Chondrocyte (in vitro differentiated cells): ENCODE measurements around the gene OR5K3. TPM values are rescaled to one million over a fixed set of nuclear protein-coding genes. Genes with fewer than 3 reads are reported as not detected.
"Not testable (repeated sequence)": the region's sequence is repeated elsewhere in the genome, so short reads cannot be mapped to it uniquely, and the experiment has no call there.

Experiments used
- DNase-seq: peaks from one replicate; pipeline ENCODE4 v3.0.0; 2021; ENCODE audit warnings: mixed read lengths, low spot score
- H3K27ac Mint-ChIP-seq: one replicate; pipeline ENCODE4 v1.8.0; 2021; ENCODE audit warnings: mild to moderate bottlenecking, moderate library complexity, mixed read lengths; ENCODE audit not compliant: unreplicated experiment
- H3K27me3 Mint-ChIP-seq: 2 replicates; pipeline ENCODE4 v1.8.0; 2021; ENCODE audit warnings: low read depth, mixed read lengths
- H3K36me3 Mint-ChIP-seq: 2 replicates; pipeline ENCODE4 v1.8.0; 2021; ENCODE audit warnings: low read depth, mixed read lengths
- H3K4me1 Mint-ChIP-seq: 2 replicates; pipeline ENCODE4 v1.8.0; 2021; ENCODE audit warnings: low read depth, mild to moderate bottlenecking, mixed read lengths
- H3K4me3 Mint-ChIP-seq: one replicate; pipeline ENCODE4 v1.8.0; 2021; ENCODE audit warnings: mild to moderate bottlenecking, moderate library complexity, mixed read lengths; ENCODE audit not compliant: unreplicated experiment
- H3K9me3 Mint-ChIP-seq: 2 replicates; pipeline ENCODE4 v1.8.0; 2021; ENCODE audit warnings: low read depth, mixed read lengths
- total RNA-seq: library from RNA; stranded (reverse); gene quantifications from 3 replicates; pipeline ENCODE4 v1.2.1, GENCODE V29; 2021
- TF ChIP-seq, protein P1 (sequence below): fragments of 200-600 bp; sonication (generic); IDR thresholded peaks from 2 replicates; pipeline ENCODE4 v1.5.0; 2021; ENCODE audit warnings: antibody characterized with exemption, mild to moderate bottlenecking, moderate library complexity

OR5K3 gene
- total RNA-seq, 1 donor from 2014 or later: not detected

- no peak overlapping the region for H3K4me3 Mint-ChIP-seq
- TF ChIP-seq, protein P1, sequence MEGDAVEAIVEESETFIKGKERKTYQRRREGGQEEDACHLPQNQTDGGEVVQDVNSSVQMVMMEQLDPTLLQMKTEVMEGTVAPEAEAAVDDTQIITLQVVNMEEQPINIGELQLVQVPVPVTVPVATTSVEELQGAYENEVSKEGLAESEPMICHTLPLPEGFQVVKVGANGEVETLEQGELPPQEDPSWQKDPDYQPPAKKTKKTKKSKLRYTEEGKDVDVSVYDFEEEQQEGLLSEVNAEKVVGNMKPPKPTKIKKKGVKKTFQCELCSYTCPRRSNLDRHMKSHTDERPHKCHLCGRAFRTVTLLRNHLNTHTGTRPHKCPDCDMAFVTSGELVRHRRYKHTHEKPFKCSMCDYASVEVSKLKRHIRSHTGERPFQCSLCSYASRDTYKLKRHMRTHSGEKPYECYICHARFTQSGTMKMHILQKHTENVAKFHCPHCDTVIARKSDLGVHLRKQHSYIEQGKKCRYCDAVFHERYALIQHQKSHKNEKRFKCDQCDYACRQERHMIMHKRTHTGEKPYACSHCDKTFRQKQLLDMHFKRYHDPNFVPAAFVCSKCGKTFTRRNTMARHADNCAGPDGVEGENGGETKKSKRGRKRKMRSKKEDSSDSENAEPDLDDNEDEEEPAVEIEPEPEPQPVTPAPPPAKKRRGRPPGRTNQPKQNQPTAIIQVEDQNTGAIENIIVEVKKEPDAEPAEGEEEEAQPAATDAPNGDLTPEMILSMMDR: no peak
- H3K27me3 Mint-ChIP-seq: peaks cover 6% of the 10 kb centered on the region
- no peak overlapping the region for H3K27ac Mint-ChIP-seq
- DNase-seq: no peak
- H3K36me3 Mint-ChIP-seq: peaks cover 2% of the 10 kb centered on the region
- H3K9me3 Mint-ChIP-seq: peaks cover 18% of the 10 kb centered on the region
- no peaks in the 10 kb centered on the region for H3K4me1 Mint-ChIP-seq
Measured at GRCh38 chr3:98395101-98395500, 4.6 kb downstream of the OR5K3 start.

GRCh38 chr3:98396482-98396881 is 6.0 kb downstream of the OR5K3 start:
- not testable (repeated sequence) for H3K36me3 Mint-ChIP-seq, DNase-seq, H3K4me3 Mint-ChIP-seq, H3K4me1 Mint-ChIP-seq, H3K27me3 Mint-ChIP-seq, H3K27ac Mint-ChIP-seq
- H3K9me3 Mint-ChIP-seq: peaks cover 28% of the 10 kb centered on the region

GRCh38 chr3:98398513-98398912 is 8.0 kb downstream of the OR5K3 start:
- Mint-ChIP-seq H3K27ac (no peak overlapping the region), H3K27me3 (no peaks in the 10 kb centered on the region), H3K4me3 (no peak overlapping the region), H3K9me3 (peaks cover 39% of the 10 kb centered on the region), H3K36me3 (peaks cover 2% of the 10 kb centered on the region), H3K4me1 (no peaks in the 10 kb centered on the region)
- no peak for DNase-seq
- TF ChIP-seq, protein P1: no peak

DNA sequence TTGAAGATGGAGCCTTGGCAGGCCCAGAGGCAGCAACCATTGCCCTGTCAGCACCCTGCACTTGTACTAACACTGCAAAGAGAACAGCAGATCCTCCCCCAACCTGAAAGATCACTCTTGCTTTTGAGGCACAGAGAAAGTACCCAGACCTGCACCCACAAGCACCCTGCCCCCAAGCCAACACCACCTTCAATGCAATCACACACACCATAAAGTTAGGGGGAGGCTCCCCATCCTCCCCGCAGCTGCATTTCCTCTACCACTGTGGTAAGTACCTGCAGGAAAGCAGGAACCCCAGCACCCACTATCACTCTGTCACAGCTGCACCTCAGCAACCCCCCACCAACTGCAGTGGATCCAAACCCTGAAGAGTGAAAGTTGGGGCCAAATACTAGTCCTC is 12.0 kb downstream of the OR5K3 start:
- TF ChIP-seq, protein P1: no peak
- Mint-ChIP-seq H3K27ac (no peak overlapping the region), H3K4me1 (no peaks in the 10 kb centered on the region), H3K9me3 (peaks cover 67% of the 10 kb centered on the region), H3K4me3 (no peak overlapping the region), H3K27me3 (no peaks in the 10 kb centered on the region), H3K36me3 (peaks cover 2% of the 10 kb centered on the region)
- DNase-seq: no peak

GRCh38 chr3:98404010-98404409 is 13.5 kb downstream of the OR5K3 start:
- TF ChIP-seq, protein P1: no peak
- no peak for DNase-seq
- peaks cover 65% of the 10 kb centered on the region for H3K9me3 Mint-ChIP-seq
- H3K4me1 Mint-ChIP-seq: no peaks in the 10 kb centered on the region
- no peak overlapping the region for H3K4me3 Mint-ChIP-seq
- H3K36me3 Mint-ChIP-seq: no peaks in the 10 kb centered on the region
- no peaks in the 10 kb centered on the region for H3K27me3 Mint-ChIP-seq
- H3K27ac Mint-ChIP-seq: no peak overlapping the region

DNA sequence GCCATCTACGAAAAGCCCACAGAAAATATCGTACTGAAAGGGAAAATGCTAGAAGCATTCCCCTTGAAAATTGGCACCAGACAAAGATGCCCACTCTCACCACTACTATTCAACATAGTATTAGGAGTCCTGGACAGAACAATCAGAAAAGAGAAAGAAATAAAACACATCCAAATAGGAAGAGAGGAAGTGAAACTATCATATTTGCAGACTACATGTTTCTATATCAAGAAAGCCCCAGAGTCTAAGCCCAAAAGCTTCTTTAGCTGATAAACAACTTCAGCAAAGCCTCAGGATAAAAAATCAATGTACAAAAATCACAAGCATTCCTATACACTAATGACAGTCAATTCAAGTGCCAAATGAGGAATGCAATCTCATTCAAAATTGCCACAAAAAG is 15.6 kb downstream of the OR5K3 start:
- Mint-ChIP-seq H3K27me3 (no peaks in the 10 kb centered on the region), H3K27ac (no peak overlapping the region), H3K4me1 (no peaks in the 10 kb centered on the region), H3K9me3 (peaks cover 54% of the 10 kb centered on the region), H3K4me3 (no peak overlapping the region), H3K36me3 (peaks cover 2% of the 10 kb centered on the region)
- no peak for DNase-seq
- TF ChIP-seq, protein P1: no peak
